GM23338 (cell line): Measurements from ENCODE around the gene NME5. TPM values are rescaled to one million over a fixed set of nuclear protein-coding genes. Genes with fewer than 3 reads are reported as not detected.

Experiments used
- ATAC-seq: fragments of 200-7000 bp; cut with Tn5 transposase; 3 replicates; pipeline ENCODE4 v1.9.1; 2020
- DNase-seq: peaks from one replicate; pipeline ENCODE4 v3.0.0-alpha.2; 2015; ENCODE audit warnings: low spot score
- H2AFZ ChIP-seq: fragments of 200-600 bp; sonication (generic); 2 replicates; pipeline ENCODE4 v1.8.0; 2016; ENCODE audit warnings: antibody characterized with exemption, mild to moderate bottlenecking, moderate library complexity
- H3F3A ChIP-seq: fragments of 200-600 bp; sonication (generic); replicated peaks from 2 replicates; pipeline ENCODE4 v1.8.0; 2017; ENCODE audit warnings: antibody characterized with exemption, mixed run types, low read depth
- H3K27ac ChIP-seq: fragments of 200-600 bp; sonication (generic); 2 replicates; pipeline ENCODE4 v1.6.1; 2016; ENCODE audit warnings: low read depth
- H3K27me3 ChIP-seq: fragments of 200-600 bp; sonication (generic); 2 replicates; pipeline ENCODE4 v1.8.0; 2016; ENCODE audit warnings: mild to moderate bottlenecking, mixed run types, moderate library complexity; ENCODE audit not compliant: insufficient read depth
- H3K36me3 ChIP-seq: fragments of 200-600 bp; sonication (generic); 2 replicates; pipeline ENCODE4 v1.8.0; 2016; ENCODE audit warnings: mild to moderate bottlenecking; ENCODE audit not compliant: insufficient read depth
- H3K4me1 ChIP-seq: fragments of 200-600 bp; sonication (generic); 2 replicates; pipeline ENCODE4 v1.8.0; 2016; ENCODE audit warnings: mild to moderate bottlenecking, moderate library complexity; ENCODE audit not compliant: insufficient read depth
- H3K4me2 ChIP-seq: fragments of 200-600 bp; sonication (generic); 2 replicates; pipeline ENCODE4 v1.7.1; 2017; ENCODE audit warnings: mixed run types
- H3K4me3 ChIP-seq: fragments of 200-600 bp; sonication (generic); 2 replicates; pipeline ENCODE4 v1.6.1; 2016; ENCODE audit warnings: mixed run types
- H3K79me2 ChIP-seq: fragments of 200-600 bp; sonication (generic); replicated peaks from 2 replicates; pipeline ENCODE4 v1.8.0; 2017; ENCODE audit warnings: mild to moderate bottlenecking; ENCODE audit not compliant: insufficient read depth
- H3K9me2 ChIP-seq: fragments of 200-600 bp; sonication (generic); 2 replicates; pipeline ENCODE4 v1.8.0; 2017; ENCODE audit not compliant: insufficient read depth
- H4K20me1 ChIP-seq: fragments of 200-600 bp; sonication (generic); replicated peaks from 2 replicates; pipeline ENCODE4 v1.8.0; 2017; ENCODE audit warnings: mild to moderate bottlenecking; ENCODE audit not compliant: insufficient read depth
- H3K27ac Mint-ChIP-seq: 2 replicates; pipeline ENCODE4 v1.8.0; 2020; ENCODE audit warnings: inconsistent platforms, mild to moderate bottlenecking, moderate library complexity, mixed read lengths
- H3K27me3 Mint-ChIP-seq: 3 replicates; pipeline ENCODE4 v1.8.0; 2022; ENCODE audit warnings: low read depth, mild to moderate bottlenecking, moderate library complexity, mixed read lengths, inconsistent platforms; ENCODE audit not compliant: insufficient read depth, poor library complexity
- H3K36me3 Mint-ChIP-seq: 3 replicates; pipeline ENCODE4 v1.8.0; 2021; ENCODE audit warnings: low read depth, mild to moderate bottlenecking, inconsistent platforms, moderate library complexity, mixed read lengths
- H3K4me1 Mint-ChIP-seq: 3 replicates; pipeline ENCODE4 v1.8.0; 2020; ENCODE audit warnings: mild to moderate bottlenecking, inconsistent platforms, mixed read lengths
- H3K4me3 Mint-ChIP-seq: 3 replicates; pipeline ENCODE4 v1.8.0; 2021; ENCODE audit warnings: moderate library complexity, mild to moderate bottlenecking, inconsistent platforms, mixed read lengths
- H3K9me3 Mint-ChIP-seq: 3 replicates; pipeline ENCODE4 v1.8.0; 2020; ENCODE audit warnings: moderate library complexity, mild to moderate bottlenecking, inconsistent platforms, mixed read lengths
- CREB1 ChIP-seq: fragments of 250-450 bp; sonication (Bioruptor Pico); IDR thresholded peaks from 2 replicates; pipeline ENCODE4 v1.5.0; 2020; ENCODE audit warnings: low read depth, mild to moderate bottlenecking, moderate library complexity
- EZH2 ChIP-seq: fragments of 200-600 bp; sonication (generic); IDR thresholded peaks from one replicate; pipeline ENCODE4 v1.8.0; 2017; ENCODE audit warnings: antibody characterized with exemption, mild to moderate bottlenecking, low read depth; ENCODE audit not compliant: unreplicated experiment
- JUNB ChIP-seq: IDR thresholded peaks from one replicate; pipeline ENCODE4 v1.6.1; 2016; ENCODE audit warnings: antibody characterized with exemption; ENCODE audit not compliant: unreplicated experiment
- NANOG ChIP-seq: IDR thresholded peaks from 2 replicates; pipeline ENCODE4 v1.6.1; 2016; ENCODE audit warnings: antibody characterized with exemption, borderline replicate concordance
- POLR2AphosphoS5 ChIP-seq: IDR thresholded peaks from 2 replicates; pipeline ENCODE4 v1.6.1; 2016; ENCODE audit warnings: antibody characterized with exemption, low read depth
- STAT1 ChIP-seq: IDR thresholded peaks from one replicate; pipeline ENCODE4 v1.6.1; 2016; ENCODE audit warnings: antibody characterized with exemption; ENCODE audit not compliant: unreplicated experiment
- ZNF114 ChIP-seq: fragments of 250-450 bp; sonication (Bioruptor Pico); IDR thresholded peaks from 2 replicates; pipeline ENCODE4 v1.5.0; 2020; ENCODE audit warnings: mild to moderate bottlenecking, moderate library complexity
- ZNF331 ChIP-seq: fragments of 250-450 bp; sonication (Bioruptor Pico); IDR thresholded peaks from 2 replicates; pipeline ENCODE4 v1.5.0; 2020; ENCODE audit warnings: low read depth, mild to moderate bottlenecking, moderate library complexity
- polyA plus RNA-seq: library from polyadenylated mRNA; unstranded; fragments of >200 nt; fragmentation: Nextera tagmentation; extraction: Ambion mirVana; gene quantifications from 2 replicates; pipeline ENCODE4 v1.2.1, GENCODE V29; 2016
- total RNA-seq: library from RNA; depleted of rRNA; stranded (reverse); fragments of >200 nt; shearing (Covaris generic); gene quantifications from 2 replicates; pipeline ENCODE4 v1.2.3, GENCODE V29; 2014
- TF ChIP-seq, protein P1 (sequence below): IDR thresholded peaks from 2 replicates; pipeline ENCODE4 v1.6.1; 2016; ENCODE audit warnings: antibody characterized with exemption
- TF ChIP-seq, protein P2 (sequence below): fragments of 250-450 bp; sonication (Bioruptor Pico); IDR thresholded peaks from 2 replicates; pipeline ENCODE4 v1.5.0; 2020; ENCODE audit warnings: mild to moderate bottlenecking, moderate library complexity
- TF ChIP-seq, protein P3 (sequence below), 2 experiments: fragments of 200-600 bp in 1 of 2; sonication (generic) in 1 of 2; conservative IDR thresholded peaks; 2 replicates each; pipeline versions ENCODE4 v1.5.1 to v1.6.1; 2016 to 2017; ENCODE audit warnings: antibody characterized with exemption in 2 of 2, low read depth in 2 of 2, mild to moderate bottlenecking in 2 of 2, moderate library complexity in 1 of 2

The NME5 gene
- total and polyA plus RNA-seq, 2 experiments from 2014 or later = 0.45 TPM; not detected in 1

DNA sequence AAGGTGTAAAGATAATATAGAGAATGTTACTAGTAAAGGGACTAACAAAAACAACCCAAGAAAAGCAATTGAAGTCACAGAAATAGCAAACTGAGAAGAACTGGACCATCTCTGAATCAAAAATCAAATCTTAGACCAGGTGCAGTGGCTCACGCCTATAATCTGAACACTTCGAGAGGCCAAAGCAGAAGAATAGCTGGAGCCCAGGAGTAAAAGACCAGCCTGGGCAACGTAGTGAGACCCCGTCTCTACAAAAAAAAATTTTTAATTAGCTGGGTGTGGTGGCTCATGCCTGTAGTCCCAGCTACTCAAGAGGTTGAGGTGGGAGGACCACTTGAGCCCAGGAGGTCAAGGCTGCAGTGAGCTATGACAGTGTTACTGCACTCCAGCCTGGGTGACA is 28.0 kb downstream of the NME5 start:
- Mint-ChIP-seq H3K4me3 (no peak overlapping the region), H3K4me1 (peaks cover 14% of the 10 kb centered on the region), H3K27me3 (peaks cover 2% of the 10 kb centered on the region), H3K9me3 (no peaks in the 10 kb centered on the region), H3K36me3 (no peaks in the 10 kb centered on the region), H3K27ac (no peak overlapping the region)
- ATAC-seq (no peak), DNase-seq (no peak)
- H4K20me1 ChIP-seq = 0 out of 2 replicates have a peak, but pooled peaks cover 3% of the 10 kb centered on the region
- TF ChIP-seq EZH2 (no peak), ZNF331 (CRISPR knock-in tag) (no peak), STAT1 (no peak), NANOG (no peak), ZNF114 (no peak)
- no peaks in the 10 kb centered on the region for H3K79me2 ChIP-seq
- H3K9me2 ChIP-seq = no peaks in the 10 kb centered on the region
- no peaks in the 10 kb centered on the region for H3K36me3 ChIP-seq
- H3K4me2 ChIP-seq = no peak overlapping the region; the same call in 1 of the 2 replicates
- H3F3A ChIP-seq = no peaks in the 10 kb centered on the region
- H3K27me3 ChIP-seq = no peaks in the 10 kb centered on the region
- peaks cover 12% of the 10 kb centered on the region for H3K4me1 ChIP-seq
- no peak overlapping the region for H2AFZ ChIP-seq
- H3K27ac ChIP-seq = no peak overlapping the region
- H3K4me3 ChIP-seq = no peak overlapping the region

DNA sequence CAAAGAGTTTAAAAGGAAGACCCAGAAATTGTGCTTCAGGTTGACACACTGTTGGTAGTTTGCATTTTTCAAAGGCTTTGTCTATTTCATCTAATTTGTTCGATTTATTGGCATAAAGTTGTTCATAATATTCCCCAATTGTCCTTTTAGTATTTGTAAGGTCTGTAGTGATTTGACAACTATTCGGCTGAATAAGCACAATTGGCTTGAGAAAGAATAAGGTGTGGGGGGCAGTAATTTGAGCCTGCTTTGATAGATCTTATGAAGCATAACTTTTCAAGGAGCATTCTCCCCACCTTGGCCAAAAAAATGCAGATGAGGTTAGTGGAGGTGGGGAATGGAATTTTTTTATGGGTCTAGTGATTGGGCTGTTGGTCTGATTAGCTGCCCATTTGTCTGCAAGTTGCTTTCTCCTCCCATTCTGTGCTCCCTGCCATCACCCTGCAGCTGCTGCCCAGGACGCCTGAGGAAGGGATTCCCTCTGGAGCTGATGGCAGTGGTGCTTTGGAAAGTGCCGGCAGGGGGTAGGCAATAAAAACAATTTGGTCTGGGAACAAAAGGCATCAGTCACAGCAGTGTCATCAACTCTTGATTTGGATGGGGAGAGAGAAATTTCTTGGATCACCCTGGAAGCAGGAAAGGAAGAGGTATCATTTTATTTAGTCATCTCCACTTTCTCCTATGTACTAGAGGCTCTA is 28.8 kb downstream of the NME5 start:
- ATAC-seq = peak; percentile 91
- H3K9me3 Mint-ChIP-seq = no peaks in the 10 kb centered on the region
- H2AFZ ChIP-seq = no peak overlapping the region
- no peak overlapping the region for H3K27ac Mint-ChIP-seq
- peak; percentile 44 for DNase-seq
- no peak overlapping the region for H3K4me3 ChIP-seq
- no peaks in the 10 kb centered on the region for H3K9me2 ChIP-seq
- 0 out of 2 replicates have a peak, but pooled peaks cover 3% of the 10 kb centered on the region for H4K20me1 ChIP-seq
- H3K4me1 Mint-ChIP-seq = peaks cover 14% of the 10 kb centered on the region
- peak overlapping the region; percentile 14; the same call in 1 of the 2 replicates for H3K4me2 ChIP-seq
- H3K36me3 Mint-ChIP-seq = no peaks in the 10 kb centered on the region
- H3K36me3 ChIP-seq = no peaks in the 10 kb centered on the region
- no peaks in the 10 kb centered on the region for H3K27me3 ChIP-seq
- no peak for TF ChIP-seq ZNF331 (CRISPR knock-in tag)
- TF ChIP-seq NANOG = no peak
- TF ChIP-seq, protein P1, sequence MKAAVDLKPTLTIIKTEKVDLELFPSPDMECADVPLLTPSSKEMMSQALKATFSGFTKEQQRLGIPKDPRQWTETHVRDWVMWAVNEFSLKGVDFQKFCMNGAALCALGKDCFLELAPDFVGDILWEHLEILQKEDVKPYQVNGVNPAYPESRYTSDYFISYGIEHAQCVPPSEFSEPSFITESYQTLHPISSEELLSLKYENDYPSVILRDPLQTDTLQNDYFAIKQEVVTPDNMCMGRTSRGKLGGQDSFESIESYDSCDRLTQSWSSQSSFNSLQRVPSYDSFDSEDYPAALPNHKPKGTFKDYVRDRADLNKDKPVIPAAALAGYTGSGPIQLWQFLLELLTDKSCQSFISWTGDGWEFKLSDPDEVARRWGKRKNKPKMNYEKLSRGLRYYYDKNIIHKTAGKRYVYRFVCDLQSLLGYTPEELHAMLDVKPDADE = no peak
- TF ChIP-seq, protein P2, sequence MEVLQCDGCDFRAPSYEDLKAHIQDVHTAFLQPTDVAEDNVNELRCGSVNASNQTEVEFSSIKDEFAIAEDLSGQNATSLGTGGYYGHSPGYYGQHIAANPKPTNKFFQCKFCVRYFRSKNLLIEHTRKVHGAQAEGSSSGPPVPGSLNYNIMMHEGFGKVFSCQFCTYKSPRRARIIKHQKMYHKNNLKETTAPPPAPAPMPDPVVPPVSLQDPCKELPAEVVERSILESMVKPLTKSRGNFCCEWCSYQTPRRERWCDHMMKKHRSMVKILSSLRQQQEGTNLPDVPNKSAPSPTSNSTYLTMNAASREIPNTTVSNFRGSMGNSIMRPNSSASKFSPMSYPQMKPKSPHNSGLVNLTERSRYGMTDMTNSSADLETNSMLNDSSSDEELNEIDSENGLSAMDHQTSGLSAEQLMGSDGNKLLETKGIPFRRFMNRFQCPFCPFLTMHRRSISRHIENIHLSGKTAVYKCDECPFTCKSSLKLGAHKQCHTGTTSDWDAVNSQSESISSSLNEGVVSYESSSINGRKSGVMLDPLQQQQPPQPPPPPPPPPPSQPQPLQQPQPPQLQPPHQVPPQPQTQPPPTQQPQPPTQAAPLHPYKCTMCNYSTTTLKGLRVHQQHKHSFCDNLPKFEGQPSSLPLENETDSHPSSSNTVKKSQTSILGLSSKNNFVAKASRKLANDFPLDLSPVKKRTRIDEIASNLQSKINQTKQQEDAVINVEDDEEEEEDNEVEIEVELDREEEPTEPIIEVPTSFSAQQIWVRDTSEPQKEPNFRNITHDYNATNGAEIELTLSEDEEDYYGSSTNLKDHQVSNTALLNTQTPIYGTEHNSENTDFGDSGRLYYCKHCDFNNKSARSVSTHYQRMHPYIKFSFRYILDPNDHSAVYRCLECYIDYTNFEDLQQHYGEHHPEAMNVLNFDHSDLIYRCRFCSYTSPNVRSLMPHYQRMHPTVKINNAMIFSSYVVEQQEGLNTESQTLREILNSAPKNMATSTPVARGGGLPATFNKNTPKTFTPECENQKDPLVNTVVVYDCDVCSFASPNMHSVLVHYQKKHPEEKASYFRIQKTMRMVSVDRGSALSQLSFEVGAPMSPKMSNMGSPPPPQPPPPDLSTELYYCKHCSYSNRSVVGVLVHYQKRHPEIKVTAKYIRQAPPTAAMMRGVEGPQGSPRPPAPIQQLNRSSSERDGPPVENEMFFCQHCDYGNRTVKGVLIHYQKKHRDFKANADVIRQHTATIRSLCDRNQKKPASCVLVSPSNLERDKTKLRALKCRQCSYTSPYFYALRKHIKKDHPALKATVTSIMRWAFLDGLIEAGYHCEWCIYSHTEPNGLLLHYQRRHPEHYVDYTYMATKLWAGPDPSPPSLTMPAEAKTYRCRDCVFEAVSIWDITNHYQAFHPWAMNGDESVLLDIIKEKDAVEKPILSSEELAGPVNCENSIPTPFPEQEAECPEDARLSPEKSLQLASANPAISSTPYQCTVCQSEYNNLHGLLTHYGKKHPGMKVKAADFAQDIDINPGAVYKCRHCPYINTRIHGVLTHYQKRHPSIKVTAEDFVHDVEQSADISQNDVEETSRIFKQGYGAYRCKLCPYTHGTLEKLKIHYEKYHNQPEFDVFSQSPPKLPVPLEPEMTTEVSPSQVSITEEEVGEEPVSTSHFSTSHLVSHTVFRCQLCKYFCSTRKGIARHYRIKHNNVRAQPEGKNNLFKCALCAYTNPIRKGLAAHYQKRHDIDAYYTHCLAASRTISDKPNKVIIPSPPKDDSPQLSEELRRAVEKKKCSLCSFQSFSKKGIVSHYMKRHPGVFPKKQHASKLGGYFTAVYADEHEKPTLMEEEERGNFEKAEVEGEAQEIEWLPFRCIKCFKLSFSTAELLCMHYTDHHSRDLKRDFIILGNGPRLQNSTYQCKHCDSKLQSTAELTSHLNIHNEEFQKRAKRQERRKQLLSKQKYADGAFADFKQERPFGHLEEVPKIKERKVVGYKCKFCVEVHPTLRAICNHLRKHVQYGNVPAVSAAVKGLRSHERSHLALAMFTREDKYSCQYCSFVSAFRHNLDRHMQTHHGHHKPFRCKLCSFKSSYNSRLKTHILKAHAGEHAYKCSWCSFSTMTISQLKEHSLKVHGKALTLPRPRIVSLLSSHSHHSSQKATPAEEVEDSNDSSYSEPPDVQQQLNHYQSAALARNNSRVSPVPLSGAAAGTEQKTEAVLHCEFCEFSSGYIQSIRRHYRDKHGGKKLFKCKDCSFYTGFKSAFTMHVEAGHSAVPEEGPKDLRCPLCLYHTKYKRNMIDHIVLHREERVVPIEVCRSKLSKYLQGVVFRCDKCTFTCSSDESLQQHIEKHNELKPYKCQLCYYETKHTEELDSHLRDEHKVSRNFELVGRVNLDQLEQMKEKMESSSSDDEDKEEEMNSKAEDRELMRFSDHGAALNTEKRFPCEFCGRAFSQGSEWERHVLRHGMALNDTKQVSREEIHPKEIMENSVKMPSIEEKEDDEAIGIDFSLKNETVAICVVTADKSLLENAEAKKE = no peak
- no peak for TF ChIP-seq POLR2AphosphoS5
- TF ChIP-seq CREB1 (CRISPR knock-in tag) = no peak
- TF ChIP-seq, protein P3, sequence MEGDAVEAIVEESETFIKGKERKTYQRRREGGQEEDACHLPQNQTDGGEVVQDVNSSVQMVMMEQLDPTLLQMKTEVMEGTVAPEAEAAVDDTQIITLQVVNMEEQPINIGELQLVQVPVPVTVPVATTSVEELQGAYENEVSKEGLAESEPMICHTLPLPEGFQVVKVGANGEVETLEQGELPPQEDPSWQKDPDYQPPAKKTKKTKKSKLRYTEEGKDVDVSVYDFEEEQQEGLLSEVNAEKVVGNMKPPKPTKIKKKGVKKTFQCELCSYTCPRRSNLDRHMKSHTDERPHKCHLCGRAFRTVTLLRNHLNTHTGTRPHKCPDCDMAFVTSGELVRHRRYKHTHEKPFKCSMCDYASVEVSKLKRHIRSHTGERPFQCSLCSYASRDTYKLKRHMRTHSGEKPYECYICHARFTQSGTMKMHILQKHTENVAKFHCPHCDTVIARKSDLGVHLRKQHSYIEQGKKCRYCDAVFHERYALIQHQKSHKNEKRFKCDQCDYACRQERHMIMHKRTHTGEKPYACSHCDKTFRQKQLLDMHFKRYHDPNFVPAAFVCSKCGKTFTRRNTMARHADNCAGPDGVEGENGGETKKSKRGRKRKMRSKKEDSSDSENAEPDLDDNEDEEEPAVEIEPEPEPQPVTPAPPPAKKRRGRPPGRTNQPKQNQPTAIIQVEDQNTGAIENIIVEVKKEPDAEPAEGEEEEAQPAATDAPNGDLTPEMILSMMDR (conservative IDR thresholded peaks at IDR 0.05; ENCODE audit: low read depth in 2 of 2) = no peak
- no peak for TF ChIP-seq JUNB
- H3F3A ChIP-seq = no peaks in the 10 kb centered on the region
- no peak overlapping the region for H3K27ac ChIP-seq
- H3K27me3 Mint-ChIP-seq = peaks cover 2% of the 10 kb centered on the region
- no peak overlapping the region for H3K4me3 Mint-ChIP-seq
- no peaks in the 10 kb centered on the region for H3K79me2 ChIP-seq
- peaks cover 12% of the 10 kb centered on the region for H3K4me1 ChIP-seq
